Esophagus muscularis mucosa (tissue), 3 donors: ENCODE results near the gene CYP4F22.

Experiments
- POLR2A ChIP-seq: fragments of 450-650 bp; IDR thresholded peaks from one replicate; pipeline ENCODE4 v1.6.1; 2017; ENCODE audit warnings: antibody characterized with exemption, moderate library complexity, mild to moderate bottlenecking, low read depth
- POLR2AphosphoS5 ChIP-seq, 2 donors: sonication (generic); formaldehyde crosslinking; IDR thresholded peaks; one replicate each; pipeline ENCODE4 v1.6.1; 2017; ENCODE audit warnings: antibody characterized with exemption in 2 of 2
- TF ChIP-seq, protein P1 (sequence below), 3 experiments: fragments of 200-600 bp in 2 of 3; fragments of 450-650 bp in 1 of 3; sonication (generic) in 2 of 3; IDR thresholded peaks; one replicate each; pipeline ENCODE4 v1.5.1; 2017 to 2019; ENCODE audit warnings: antibody characterized with exemption in 3 of 3, mild to moderate bottlenecking in 2 of 3, moderate library complexity in 1 of 3

DNA sequence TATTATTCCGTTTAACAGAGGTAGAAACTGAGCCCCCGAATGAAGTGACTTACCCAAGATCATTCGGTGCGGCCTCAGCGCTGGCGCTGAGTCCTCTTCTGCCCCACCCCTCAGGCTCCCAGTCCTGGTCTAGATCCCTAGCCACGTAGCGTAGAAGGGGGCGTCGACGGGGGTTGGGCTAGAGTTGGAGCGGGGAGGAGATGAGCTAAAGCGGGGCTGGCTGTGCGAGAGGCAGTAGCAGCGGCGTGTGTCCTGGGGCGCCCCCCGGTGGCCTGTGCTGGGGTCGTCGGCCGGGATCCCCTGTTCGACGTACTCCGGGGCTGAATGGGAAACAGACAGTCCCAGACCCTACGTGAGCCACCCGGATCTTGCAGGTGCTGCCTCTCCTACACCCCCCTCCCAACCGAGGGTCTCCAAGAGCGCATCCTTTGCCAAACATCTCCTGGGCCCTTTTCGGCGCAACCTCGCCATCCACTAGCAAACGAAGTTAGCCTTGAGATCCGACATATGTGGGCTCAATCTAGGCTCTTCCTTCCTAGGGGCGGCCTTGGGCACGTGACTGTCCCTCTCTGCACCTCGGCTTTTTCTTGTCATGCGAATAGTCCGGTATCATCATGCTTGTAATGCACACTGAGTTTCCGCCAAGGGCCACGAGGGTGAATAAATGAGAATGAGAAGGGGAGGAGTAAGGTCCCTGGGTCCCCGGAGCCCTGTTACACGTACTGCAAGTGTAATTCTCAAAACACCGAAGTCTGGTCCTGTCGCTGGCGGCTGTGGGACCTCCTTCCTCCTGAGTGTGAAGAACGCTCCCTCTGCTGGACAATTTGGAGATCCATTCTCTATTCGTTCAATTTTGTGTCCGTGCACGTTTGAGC, 47.7 kb downstream of the CYP4F22 start:
- TF ChIP-seq, protein P1, sequence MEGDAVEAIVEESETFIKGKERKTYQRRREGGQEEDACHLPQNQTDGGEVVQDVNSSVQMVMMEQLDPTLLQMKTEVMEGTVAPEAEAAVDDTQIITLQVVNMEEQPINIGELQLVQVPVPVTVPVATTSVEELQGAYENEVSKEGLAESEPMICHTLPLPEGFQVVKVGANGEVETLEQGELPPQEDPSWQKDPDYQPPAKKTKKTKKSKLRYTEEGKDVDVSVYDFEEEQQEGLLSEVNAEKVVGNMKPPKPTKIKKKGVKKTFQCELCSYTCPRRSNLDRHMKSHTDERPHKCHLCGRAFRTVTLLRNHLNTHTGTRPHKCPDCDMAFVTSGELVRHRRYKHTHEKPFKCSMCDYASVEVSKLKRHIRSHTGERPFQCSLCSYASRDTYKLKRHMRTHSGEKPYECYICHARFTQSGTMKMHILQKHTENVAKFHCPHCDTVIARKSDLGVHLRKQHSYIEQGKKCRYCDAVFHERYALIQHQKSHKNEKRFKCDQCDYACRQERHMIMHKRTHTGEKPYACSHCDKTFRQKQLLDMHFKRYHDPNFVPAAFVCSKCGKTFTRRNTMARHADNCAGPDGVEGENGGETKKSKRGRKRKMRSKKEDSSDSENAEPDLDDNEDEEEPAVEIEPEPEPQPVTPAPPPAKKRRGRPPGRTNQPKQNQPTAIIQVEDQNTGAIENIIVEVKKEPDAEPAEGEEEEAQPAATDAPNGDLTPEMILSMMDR (IDR thresholded peaks at IDR 0.05) = peak; percentile 73 to 80 (median 77)
- TF ChIP-seq POLR2A = no peak
- peak in 1 of 2 donors; percentile 52 for TF ChIP-seq POLR2AphosphoS5 (IDR thresholded peaks at IDR 0.05)
